GM23338 (cell line): ENCODE results near the gene CLEC2B. TPM values are rescaled to one million over a fixed set of nuclear protein-coding genes. Genes with fewer than 3 reads are reported as not detected.
"Not testable (repeated sequence)": the region's sequence is repeated elsewhere in the genome, so short reads cannot be mapped to it uniquely, and the experiment has no call there.

Experiments used
- ATAC-seq: fragments of 200-7000 bp; cut with Tn5 transposase; 3 replicates; pipeline ENCODE4 v1.9.1; 2020
- DNase-seq: peaks from one replicate; pipeline ENCODE4 v3.0.0-alpha.2; 2015; ENCODE audit warnings: low spot score
- H2AFZ ChIP-seq: fragments of 200-600 bp; sonication (generic); 2 replicates; pipeline ENCODE4 v1.8.0; 2016; ENCODE audit warnings: antibody characterized with exemption, mild to moderate bottlenecking, moderate library complexity
- H3F3A ChIP-seq: fragments of 200-600 bp; sonication (generic); replicated peaks from 2 replicates; pipeline ENCODE4 v1.8.0; 2017; ENCODE audit warnings: antibody characterized with exemption, mixed run types, low read depth
- H3K27ac ChIP-seq: fragments of 200-600 bp; sonication (generic); 2 replicates; pipeline ENCODE4 v1.6.1; 2016; ENCODE audit warnings: low read depth
- H3K27me3 ChIP-seq: fragments of 200-600 bp; sonication (generic); 2 replicates; pipeline ENCODE4 v1.8.0; 2016; ENCODE audit warnings: mild to moderate bottlenecking, mixed run types, moderate library complexity; ENCODE audit not compliant: insufficient read depth
- H3K36me3 ChIP-seq: fragments of 200-600 bp; sonication (generic); 2 replicates; pipeline ENCODE4 v1.8.0; 2016; ENCODE audit warnings: mild to moderate bottlenecking; ENCODE audit not compliant: insufficient read depth
- H3K4me1 ChIP-seq: fragments of 200-600 bp; sonication (generic); 2 replicates; pipeline ENCODE4 v1.8.0; 2016; ENCODE audit warnings: mild to moderate bottlenecking, moderate library complexity; ENCODE audit not compliant: insufficient read depth
- H3K4me2 ChIP-seq: fragments of 200-600 bp; sonication (generic); 2 replicates; pipeline ENCODE4 v1.7.1; 2017; ENCODE audit warnings: mixed run types
- H3K4me3 ChIP-seq: fragments of 200-600 bp; sonication (generic); 2 replicates; pipeline ENCODE4 v1.6.1; 2016; ENCODE audit warnings: mixed run types
- H3K79me2 ChIP-seq: fragments of 200-600 bp; sonication (generic); replicated peaks from 2 replicates; pipeline ENCODE4 v1.8.0; 2017; ENCODE audit warnings: mild to moderate bottlenecking; ENCODE audit not compliant: insufficient read depth
- H3K9me2 ChIP-seq: fragments of 200-600 bp; sonication (generic); 2 replicates; pipeline ENCODE4 v1.8.0; 2017; ENCODE audit not compliant: insufficient read depth
- H4K20me1 ChIP-seq: fragments of 200-600 bp; sonication (generic); replicated peaks from 2 replicates; pipeline ENCODE4 v1.8.0; 2017; ENCODE audit warnings: mild to moderate bottlenecking; ENCODE audit not compliant: insufficient read depth
- H3K27ac Mint-ChIP-seq: 2 replicates; pipeline ENCODE4 v1.8.0; 2020; ENCODE audit warnings: inconsistent platforms, mild to moderate bottlenecking, moderate library complexity, mixed read lengths
- H3K27me3 Mint-ChIP-seq: 3 replicates; pipeline ENCODE4 v1.8.0; 2022; ENCODE audit warnings: low read depth, mild to moderate bottlenecking, moderate library complexity, mixed read lengths, inconsistent platforms; ENCODE audit not compliant: insufficient read depth, poor library complexity
- H3K36me3 Mint-ChIP-seq: 3 replicates; pipeline ENCODE4 v1.8.0; 2021; ENCODE audit warnings: low read depth, mild to moderate bottlenecking, inconsistent platforms, moderate library complexity, mixed read lengths
- H3K4me1 Mint-ChIP-seq: 3 replicates; pipeline ENCODE4 v1.8.0; 2020; ENCODE audit warnings: mild to moderate bottlenecking, inconsistent platforms, mixed read lengths
- H3K4me3 Mint-ChIP-seq: 3 replicates; pipeline ENCODE4 v1.8.0; 2021; ENCODE audit warnings: moderate library complexity, mild to moderate bottlenecking, inconsistent platforms, mixed read lengths
- H3K9me3 Mint-ChIP-seq: 3 replicates; pipeline ENCODE4 v1.8.0; 2020; ENCODE audit warnings: moderate library complexity, mild to moderate bottlenecking, inconsistent platforms, mixed read lengths
- CREB1 ChIP-seq: fragments of 250-450 bp; sonication (Bioruptor Pico); IDR thresholded peaks from 2 replicates; pipeline ENCODE4 v1.5.0; 2020; ENCODE audit warnings: low read depth, mild to moderate bottlenecking, moderate library complexity
- CTCF ChIP-seq, 2 experiments: fragments of 200-600 bp in 1 of 2; sonication (generic) in 1 of 2; conservative IDR thresholded peaks; 2 replicates each; pipeline versions ENCODE4 v1.5.1 to v1.6.1; 2016 to 2017; ENCODE audit warnings: antibody characterized with exemption in 2 of 2, low read depth in 2 of 2, mild to moderate bottlenecking in 2 of 2, moderate library complexity in 1 of 2
- ETS1 ChIP-seq: IDR thresholded peaks from 2 replicates; pipeline ENCODE4 v1.6.1; 2016; ENCODE audit warnings: antibody characterized with exemption
- EZH2 ChIP-seq: fragments of 200-600 bp; sonication (generic); IDR thresholded peaks from one replicate; pipeline ENCODE4 v1.8.0; 2017; ENCODE audit warnings: antibody characterized with exemption, mild to moderate bottlenecking, low read depth; ENCODE audit not compliant: unreplicated experiment
- EZH2phosphoT487 ChIP-seq: fragments of 200-600 bp; sonication (generic); IDR thresholded peaks from one replicate; pipeline ENCODE4 v1.8.1; 2018; ENCODE audit warnings: antibody characterized with exemption; ENCODE audit not compliant: unreplicated experiment
- JUNB ChIP-seq: IDR thresholded peaks from one replicate; pipeline ENCODE4 v1.6.1; 2016; ENCODE audit warnings: antibody characterized with exemption; ENCODE audit not compliant: unreplicated experiment
- NANOG ChIP-seq: IDR thresholded peaks from 2 replicates; pipeline ENCODE4 v1.6.1; 2016; ENCODE audit warnings: antibody characterized with exemption, borderline replicate concordance
- POLR2AphosphoS5 ChIP-seq: IDR thresholded peaks from 2 replicates; pipeline ENCODE4 v1.6.1; 2016; ENCODE audit warnings: antibody characterized with exemption, low read depth
- REST ChIP-seq: IDR thresholded peaks from one replicate; pipeline ENCODE4 v1.6.1; 2018; ENCODE audit warnings: antibody characterized with exemption; ENCODE audit not compliant: unreplicated experiment
- STAT1 ChIP-seq: IDR thresholded peaks from one replicate; pipeline ENCODE4 v1.6.1; 2016; ENCODE audit warnings: antibody characterized with exemption; ENCODE audit not compliant: unreplicated experiment
- ZNF114 ChIP-seq: fragments of 250-450 bp; sonication (Bioruptor Pico); IDR thresholded peaks from 2 replicates; pipeline ENCODE4 v1.5.0; 2020; ENCODE audit warnings: mild to moderate bottlenecking, moderate library complexity
- ZNF331 ChIP-seq: fragments of 250-450 bp; sonication (Bioruptor Pico); IDR thresholded peaks from 2 replicates; pipeline ENCODE4 v1.5.0; 2020; ENCODE audit warnings: low read depth, mild to moderate bottlenecking, moderate library complexity
- polyA plus RNA-seq: library from polyadenylated mRNA; unstranded; fragments of >200 nt; fragmentation: Nextera tagmentation; extraction: Ambion mirVana; gene quantifications from 2 replicates; pipeline ENCODE4 v1.2.1, GENCODE V29; 2016
- total RNA-seq: library from RNA; depleted of rRNA; stranded (reverse); fragments of >200 nt; shearing (Covaris generic); gene quantifications from 2 replicates; pipeline ENCODE4 v1.2.3, GENCODE V29; 2014

Gene CLEC2B
- total and polyA plus RNA-seq, 2 experiments from 2014 or later: not detected

DNA sequence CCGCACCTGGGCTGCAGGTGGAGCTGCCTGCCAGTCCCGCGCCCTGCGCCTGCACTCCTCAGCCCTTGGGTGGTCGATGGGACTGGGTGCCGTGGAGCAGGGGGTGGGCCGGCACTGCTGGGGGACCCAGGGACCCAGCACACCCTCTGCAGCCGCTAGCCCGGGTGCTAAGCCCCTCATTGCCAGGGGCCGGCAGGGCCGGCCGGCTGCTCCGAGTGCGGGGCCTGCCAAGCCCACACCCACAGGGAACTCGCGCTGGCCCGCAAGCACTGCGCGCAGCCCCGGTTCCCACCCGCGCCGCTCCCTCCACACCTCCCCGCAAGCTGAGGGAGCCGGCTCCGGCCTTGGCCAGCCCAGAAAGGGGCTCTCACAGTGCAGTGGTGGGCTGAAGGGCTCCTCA, 7.0 kb upstream of the CLEC2B start:
- H3K27me3 Mint-ChIP-seq, H4K20me1 ChIP-seq, H3K27ac Mint-ChIP-seq, H3K27ac ChIP-seq, H3K4me1 ChIP-seq, H3K4me3 Mint-ChIP-seq, H3K4me3 ChIP-seq, H3F3A ChIP-seq, ATAC-seq, H2AFZ ChIP-seq, H3K79me2 ChIP-seq, H3K36me3 ChIP-seq, H3K4me2 ChIP-seq, H3K36me3 Mint-ChIP-seq, H3K9me3 Mint-ChIP-seq, DNase-seq, H3K9me2 ChIP-seq, H3K27me3 ChIP-seq: not testable (repeated sequence)
- H3K4me1 Mint-ChIP-seq: peaks cover 10% of the 10 kb centered on the region; the same call in 2 of the 3 replicates
- TF ChIP-seq CTCF (conservative IDR thresholded peaks at IDR 0.05; ENCODE audit: low read depth in 2 of 2): 0 out of 4 replicates have a peak, but pooled peaks of 1 of the 2 experiments have one; percentile 3

DNA sequence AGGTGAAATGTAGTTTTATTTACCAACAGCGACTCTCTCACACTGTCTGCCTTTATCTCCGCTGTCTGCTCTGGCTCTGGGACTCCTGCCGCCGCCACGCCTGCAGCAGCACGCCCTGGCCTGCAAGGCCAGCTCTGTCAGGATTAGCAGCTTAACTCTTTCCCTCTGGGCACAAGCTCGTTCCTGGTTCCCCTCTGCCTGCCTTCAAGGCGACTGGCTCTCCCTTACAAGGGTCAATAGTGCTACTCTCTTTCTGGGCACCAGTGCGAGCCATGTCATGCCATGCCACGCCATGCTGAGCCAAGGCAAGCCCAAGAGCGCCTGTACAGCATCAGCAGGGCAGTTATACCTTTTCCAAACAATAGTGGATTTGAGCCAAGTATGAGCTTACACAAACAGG, 3.6 kb upstream of the CLEC2B start:
- no peak overlapping the region for H3K27ac ChIP-seq
- H3K4me2 ChIP-seq: no peak overlapping the region
- no peaks in the 10 kb centered on the region for H3K36me3 Mint-ChIP-seq
- H3K27me3 ChIP-seq: no peaks in the 10 kb centered on the region
- no peaks in the 10 kb centered on the region for H4K20me1 ChIP-seq
- H3K79me2 ChIP-seq: no peaks in the 10 kb centered on the region
- peaks cover 8% of the 10 kb centered on the region; the same call in 1 of the 2 replicates for H3K9me2 ChIP-seq
- H3K4me3 Mint-ChIP-seq: no peak overlapping the region
- H2AFZ ChIP-seq: 0 out of 2 replicates have a peak overlapping the region, but pooled peaks have one; percentile 52
- no peak overlapping the region for H3K4me3 ChIP-seq
- no peaks in the 10 kb centered on the region; the same call in 2 of the 3 replicates for H3K9me3 Mint-ChIP-seq
- H3F3A ChIP-seq: no peaks in the 10 kb centered on the region
- no peak overlapping the region; the same call in 1 of the 2 replicates for H3K27ac Mint-ChIP-seq
- DNase-seq (no peak), ATAC-seq (peak; percentile 73)
- H3K4me1 ChIP-seq: peaks cover 19% of the 10 kb centered on the region
- H3K27me3 Mint-ChIP-seq: peaks cover 3% of the 10 kb centered on the region
- no peaks in the 10 kb centered on the region for H3K36me3 ChIP-seq
- peaks cover 15% of the 10 kb centered on the region; the same call in 2 of the 3 replicates for H3K4me1 Mint-ChIP-seq
- no peak for TF ChIP-seq REST
- no peak for TF ChIP-seq CREB1 (CRISPR knock-in tag)
- no peak for TF ChIP-seq JUNB
- no peak for TF ChIP-seq ZNF331 (CRISPR knock-in tag)
- no peak for TF ChIP-seq ZNF114 (CRISPR knock-in tag)
- TF ChIP-seq CTCF (conservative IDR thresholded peaks at IDR 0.05; ENCODE audit: low read depth in 2 of 2): no peak
- no peak for TF ChIP-seq STAT1
- no peak for TF ChIP-seq EZH2phosphoT487
- no peak for TF ChIP-seq NANOG
- no peak for TF ChIP-seq ETS1
- no peak for TF ChIP-seq EZH2
- TF ChIP-seq POLR2AphosphoS5: no peak
